ENCODE measurements around the gene EXOC3.
"Not testable (repeated sequence)": the region's sequence is repeated elsewhere in the genome, so short reads cannot be mapped to it uniquely, and the experiment has no call there.

The EXOC3 gene

DNA sequence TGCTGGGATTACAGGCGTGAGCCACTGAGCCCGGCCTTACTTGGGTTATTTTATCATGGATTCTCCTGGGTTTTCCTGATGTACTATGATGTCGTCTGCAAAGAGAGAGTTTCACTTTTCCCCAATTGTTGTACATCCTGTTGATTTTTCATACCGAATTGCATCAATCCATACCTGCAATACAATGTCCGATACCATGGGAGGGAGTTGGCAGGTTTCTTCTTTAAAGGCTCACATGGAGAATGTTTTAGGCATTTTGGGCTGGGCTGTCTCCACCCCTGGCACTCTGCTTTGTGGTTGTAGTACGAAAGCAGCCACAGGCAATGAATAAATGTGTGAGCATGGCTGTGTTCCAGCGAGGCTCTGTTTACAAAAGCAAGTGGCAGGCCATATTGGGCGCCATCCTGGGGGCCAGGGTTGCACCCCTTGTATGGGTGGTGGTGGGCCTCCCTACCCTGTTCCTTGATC lies 35.1 kb upstream of the EXOC3 start:
- no peak for DNase-seq

- DNase-seq, result no peak
Measured at GRCh38 chr5:410911-411517, 32.0 kb upstream of the EXOC3 start.

- DNase-seq, result no peak
Measured at GRCh38 chr5:411728-412127, 31.2 kb upstream of the EXOC3 start.

DNA sequence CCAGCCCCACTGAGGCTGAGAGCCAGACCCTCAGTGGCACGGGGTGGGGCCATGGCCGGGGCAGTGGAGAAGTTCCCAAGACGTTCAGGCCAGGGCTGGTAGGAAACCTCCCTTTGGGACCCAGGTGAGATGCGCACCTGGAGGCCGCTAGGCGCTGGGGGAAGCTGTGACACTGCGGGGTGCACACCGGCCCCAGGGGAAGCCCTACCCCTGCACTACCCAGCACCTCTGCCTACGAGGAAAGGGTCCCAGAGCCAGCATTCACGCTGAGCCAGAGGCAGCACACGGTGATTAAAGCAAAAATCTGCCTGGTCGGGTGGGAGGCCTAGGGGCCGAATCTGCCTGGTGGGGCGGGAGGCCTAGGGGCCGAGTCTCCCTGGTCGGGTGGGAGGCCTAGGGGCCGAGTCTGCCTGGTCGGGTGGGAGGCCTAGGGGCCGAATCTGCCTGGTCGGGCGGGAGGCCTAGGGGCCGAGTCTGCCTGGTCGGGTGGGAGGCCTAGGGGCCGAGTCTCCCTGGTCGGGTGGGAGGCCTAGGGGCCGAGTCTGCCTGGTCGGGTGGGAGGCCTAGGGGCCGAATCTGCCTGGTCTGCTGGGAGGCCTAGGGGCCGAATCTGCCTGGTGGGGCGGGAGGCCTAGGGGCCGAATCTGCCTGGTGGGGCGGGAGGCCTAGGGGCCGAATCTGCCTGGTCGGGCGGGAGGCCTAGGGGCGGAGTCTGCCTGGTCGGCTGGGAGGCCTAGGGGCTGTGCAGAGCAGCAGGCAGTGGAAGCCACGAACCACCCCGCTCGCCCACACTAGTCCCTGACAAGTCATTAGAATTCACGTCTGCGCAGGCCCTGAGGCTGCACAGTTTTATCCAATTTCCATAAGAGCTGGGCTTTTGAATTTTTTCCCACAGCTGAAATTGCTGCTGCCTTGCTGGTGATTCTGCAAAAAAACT lies 27.7 kb upstream of the EXOC3 start:
- DNase-seq, result not testable (repeated sequence)

- DNase-seq, result no peak
Measured at GRCh38 chr5:415928-416635, 26.9 kb upstream of the EXOC3 start.

DNA sequence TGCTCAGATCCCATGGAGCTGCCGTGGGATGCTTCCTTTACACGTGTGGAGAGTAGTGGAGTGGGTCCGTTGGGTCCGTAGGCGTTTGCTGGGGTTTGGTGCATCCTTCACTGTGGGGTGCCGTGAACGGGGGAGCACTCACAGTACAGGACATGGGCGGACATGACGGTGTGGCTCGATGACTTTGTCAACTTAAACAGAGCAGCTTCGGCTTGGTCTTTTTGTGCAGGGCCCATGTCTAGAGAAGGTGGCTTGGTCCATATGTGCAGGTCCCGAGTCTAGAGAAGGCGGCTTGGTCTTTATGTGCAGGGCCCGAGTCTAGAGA lies 26.4 kb upstream of the EXOC3 start:
- no peak for DNase-seq

DNA sequence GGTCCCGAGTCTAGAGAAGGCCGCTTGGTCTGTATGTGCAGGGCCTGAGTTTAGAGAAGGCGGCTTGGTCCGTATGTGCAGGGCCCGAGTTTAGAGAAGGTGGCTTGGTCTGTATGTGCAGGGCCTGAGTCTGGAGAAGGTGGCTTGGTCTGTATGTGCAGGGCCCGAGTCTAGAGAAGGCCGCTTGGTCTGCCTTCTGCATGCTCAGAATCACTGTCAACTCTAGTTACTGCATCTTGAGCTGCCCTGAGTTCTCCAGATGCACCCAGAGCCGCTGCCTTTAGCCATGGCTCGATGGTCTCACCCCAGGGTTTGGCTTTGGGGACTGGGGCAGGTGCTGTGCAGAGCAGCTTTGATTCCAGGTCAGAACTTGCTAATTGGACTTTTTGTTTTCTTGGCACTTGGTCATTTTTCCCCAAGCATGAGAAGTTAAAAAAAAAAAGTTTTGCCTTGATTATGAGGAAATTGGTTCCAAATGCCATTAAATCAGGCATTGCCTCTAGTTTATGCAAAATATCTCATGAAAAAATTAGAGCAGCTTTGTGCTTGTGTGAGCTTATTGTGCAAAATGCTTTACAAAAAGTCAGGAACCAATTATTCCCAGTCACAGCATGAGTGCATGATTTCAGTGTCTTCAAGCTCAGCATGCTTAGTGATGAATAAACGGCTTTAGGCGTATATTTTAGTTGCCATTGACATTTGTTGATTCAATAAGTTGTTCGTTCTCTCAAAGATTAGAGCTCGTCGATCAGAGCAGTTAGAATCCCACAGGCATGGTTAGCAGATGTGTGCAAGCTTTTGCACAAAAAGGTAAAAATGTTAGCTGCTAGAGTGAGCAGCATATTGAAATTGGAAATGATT lies 25.4 kb upstream of the EXOC3 start:
- no peak for DNase-seq

GRCh38 chr5:418162-419121 lies 24.5 kb upstream of the EXOC3 start:
- DNase-seq, result no peak

GRCh38 chr5:419970-420369 lies 23.0 kb upstream of the EXOC3 start:
- DNase-seq, result no peak

DNA sequence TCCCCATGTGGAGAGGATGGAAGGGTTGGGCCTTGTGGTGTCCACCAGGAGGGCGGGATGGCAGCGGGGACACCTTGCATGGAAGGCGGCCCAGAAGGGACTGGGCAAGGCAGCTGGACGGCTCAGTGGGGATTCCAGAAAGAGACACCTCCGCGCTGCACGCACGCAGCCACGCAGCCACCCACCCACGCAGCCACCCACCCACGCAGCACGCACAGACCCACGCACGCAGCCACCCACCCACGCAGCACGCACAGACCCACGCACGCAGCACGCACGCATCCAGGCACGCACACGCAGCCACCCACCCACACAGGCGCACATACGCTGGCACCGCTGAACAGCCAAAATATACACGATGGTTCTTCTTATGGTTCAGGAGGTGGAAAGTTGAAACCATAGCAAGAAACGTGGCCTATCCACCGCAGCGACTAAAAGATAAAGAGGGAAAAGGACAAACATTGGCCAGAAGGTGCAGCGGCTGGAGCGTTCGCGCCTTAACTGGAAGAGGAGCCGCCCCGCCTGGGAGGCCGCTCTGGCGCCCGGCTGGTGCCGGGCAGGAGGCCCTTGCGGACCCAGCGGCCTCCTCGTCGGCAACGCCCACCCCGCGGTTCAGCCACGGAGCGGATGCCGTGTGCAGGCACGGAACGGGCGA lies 22.2 kb upstream of the EXOC3 start:
- no peak for DNase-seq

DNA sequence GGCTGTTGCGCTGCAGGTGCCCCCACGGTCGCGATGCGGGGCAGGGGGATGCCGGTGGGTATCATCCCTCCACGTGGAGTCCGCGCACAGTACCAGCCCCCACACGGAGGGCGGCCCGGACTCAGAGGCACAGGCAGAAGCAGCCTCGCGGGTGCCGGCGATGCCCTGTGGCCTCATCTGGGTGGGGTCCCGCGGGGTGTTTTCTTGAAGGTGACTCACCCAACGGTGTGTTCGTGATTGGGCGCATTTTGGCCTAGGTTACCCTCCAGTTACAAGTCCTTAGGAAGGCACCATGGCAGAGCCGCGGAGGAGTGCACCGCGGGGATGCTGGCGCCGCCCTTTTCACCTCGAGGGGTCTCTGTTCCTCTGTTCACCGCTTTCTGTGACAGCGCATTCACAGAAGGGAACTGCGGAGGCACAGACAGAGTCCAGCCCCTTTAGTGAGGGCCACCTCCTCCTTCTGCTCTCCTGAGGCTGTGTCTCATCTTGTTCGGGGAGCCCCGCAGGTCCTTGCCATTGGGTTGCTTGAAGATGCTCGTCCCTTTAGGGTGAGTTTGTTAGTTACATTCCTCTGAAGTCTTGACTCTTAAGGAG lies 21.6 kb upstream of the EXOC3 start:
- DNase-seq, result no peak

- no peak for DNase-seq
Measured at GRCh38 chr5:421901-422300, 21.1 kb upstream of the EXOC3 start.

DNA sequence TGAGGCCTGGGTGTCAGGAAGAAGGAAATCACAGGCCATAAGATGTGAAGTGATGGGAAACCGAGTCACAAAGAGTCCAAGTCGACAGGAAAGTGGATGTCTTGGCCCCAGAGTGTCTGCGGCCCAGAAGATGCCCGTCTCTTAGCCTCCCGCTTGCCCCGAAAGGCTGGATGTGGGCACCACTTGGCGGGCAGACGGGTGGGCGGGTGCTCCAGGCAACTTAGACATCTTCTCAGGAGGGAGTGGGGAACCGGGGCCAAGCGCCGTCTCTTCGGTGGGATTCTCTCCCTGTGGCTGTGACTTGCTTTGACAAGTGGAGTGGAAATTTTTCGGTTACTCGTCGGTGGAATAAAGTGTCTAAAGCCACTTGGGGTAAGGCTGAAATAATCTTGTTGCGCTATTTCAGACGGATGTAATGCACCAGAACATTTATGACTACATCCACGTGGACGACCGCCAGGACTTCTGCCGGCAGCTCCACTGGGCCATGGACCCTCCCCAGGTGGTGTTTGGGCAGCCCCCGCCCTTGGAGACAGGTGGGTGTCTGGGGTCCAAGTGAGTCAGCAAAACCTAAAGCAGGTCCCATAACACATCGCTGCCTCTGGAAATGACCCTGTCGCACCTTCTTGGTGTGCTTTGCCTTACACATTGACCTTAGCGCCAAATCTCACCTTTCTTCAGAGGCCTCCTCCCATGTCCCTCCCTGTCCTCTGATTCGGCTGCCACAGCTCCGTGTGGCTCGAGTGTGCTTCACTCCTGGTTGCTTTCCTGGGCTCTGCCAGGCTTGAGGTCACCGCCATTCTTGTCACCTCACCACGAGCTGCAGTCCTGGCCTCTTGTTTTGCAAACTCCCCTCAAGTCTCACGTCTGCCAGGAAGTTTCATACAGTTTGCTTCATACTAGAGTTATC lies 20.4 kb upstream of the EXOC3 start:
- DNase-seq, result no peak

DNA sequence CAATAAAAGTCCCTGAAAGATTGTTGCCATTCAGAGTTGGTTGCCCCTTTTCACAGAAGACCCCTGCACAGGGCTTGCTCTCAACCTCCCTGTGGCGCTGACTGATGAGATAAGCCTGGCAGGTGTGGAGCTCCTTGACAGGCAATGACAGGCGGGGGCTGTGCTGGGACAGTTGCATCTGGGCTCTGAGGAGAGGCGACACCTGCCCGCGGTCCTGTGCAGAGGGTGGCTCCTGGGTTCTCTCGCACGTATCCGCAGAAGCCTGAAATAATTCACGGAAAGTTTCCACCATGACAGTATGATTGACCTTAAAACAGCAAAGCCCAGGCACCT lies 19.8 kb upstream of the EXOC3 start:
- no peak for DNase-seq

DNA sequence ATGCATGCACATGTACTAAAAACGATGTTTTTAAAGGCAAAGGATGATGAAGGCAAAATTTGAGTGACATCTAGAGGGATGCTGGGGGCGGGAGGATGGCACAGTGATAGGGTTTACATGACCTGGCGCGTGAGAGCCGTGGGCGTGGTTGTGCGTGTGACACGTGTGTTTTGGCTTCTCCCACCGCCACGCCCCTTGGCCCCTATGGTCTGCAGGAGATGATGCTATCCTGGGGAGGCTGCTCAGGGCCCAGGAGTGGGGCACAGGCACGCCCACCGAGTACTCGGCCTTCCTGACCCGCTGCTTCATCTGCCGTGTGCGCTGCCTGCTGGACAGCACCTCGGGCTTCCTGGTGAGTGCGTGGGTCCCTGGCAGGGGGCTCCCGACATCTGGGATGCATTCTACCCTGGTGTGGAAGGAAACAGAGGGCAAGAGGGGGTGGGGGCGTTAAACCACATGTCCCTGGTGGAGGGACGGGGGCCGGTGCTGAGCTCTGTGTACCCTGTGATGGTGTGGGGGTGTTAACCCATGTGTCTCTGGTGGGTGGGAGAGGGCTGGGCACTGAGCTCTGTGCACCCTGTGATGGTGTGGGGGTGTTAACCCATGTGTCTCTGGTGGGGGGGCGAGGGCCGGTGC lies 19.2 kb upstream of the EXOC3 start:
- DNase-seq, result no peak

- peak; percentile 13 for DNase-seq
Measured at GRCh38 chr5:424301-425110, 18.5 kb upstream of the EXOC3 start.

- DNase-seq, result no peak
Measured at GRCh38 chr5:425714-426113, 17.3 kb upstream of the EXOC3 start.

DNA sequence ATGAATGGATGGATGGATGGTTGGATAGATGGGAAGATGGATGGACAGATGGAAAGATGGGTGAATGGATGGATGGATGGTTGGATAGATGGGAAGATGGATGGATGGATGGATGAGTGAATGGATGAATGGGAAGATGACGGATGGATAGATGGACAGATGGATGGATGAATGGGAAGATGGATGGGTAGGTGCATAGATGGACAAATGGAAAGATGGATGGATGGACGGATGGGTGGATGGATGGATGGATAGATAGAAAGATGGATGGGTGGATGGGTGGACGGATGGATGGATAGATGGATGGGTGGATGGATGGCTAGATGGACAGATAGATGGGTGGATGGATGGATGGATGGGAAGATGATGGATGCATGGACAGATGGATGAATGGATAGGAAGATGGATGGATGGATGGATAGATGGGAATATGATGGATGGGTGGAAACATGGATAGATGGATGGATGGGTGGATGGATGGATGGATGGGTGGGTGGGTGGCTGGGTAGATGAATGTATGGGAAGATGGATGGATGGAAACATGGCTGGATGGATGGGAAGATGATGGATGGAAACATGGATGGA lies 16.5 kb upstream of the EXOC3 start:
- no peak for DNase-seq

Data from T1000 (cell line).